Measurements from ENCODE around the gene UGT1A10.

The UGT1A10 gene

DNA sequence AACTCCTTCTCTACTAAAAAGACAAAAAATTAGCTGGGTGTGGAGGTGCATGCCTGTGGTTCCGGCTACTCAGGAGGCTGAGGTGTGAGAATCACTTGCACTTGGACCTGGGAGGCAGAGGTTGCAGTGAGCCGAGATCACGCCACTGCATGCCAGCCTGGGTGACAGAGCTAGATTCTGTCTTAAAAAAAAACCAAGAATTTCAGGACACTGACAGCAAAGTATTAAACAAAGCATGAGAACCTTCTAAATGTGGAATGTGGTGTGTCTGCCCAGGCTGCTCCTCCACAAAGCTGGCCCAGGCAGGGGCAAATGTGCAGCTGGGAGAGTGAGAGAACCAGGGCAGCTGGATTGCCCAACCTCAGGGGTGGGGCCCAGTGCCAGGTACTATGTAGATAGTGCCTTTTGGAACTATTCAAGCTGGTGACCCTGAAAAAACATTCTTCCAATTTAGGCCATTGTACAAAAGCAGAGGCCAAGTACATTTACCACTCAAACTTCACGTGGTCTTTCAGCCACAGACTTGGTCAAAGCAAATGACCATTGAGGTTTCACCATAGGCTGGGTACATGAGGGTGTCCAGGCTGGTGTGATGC is 69.8 kb downstream of the UGT1A10 start:
- Histone ChIP-seq H3K79me2 (ENCODE audit: control insufficient read depth, insufficient read depth, low read length) (no peaks in the 10 kb centered on the region), H3K4me3 (ENCODE audit: low read length) (no peak overlapping the region), H3K27ac (ENCODE audit: low read depth, low read length) (no peak overlapping the region), H2AK5ac (ENCODE audit: low read length) (no peak overlapping the region), H3K27me3 (ENCODE audit: insufficient read depth, low read length, poor library complexity) (no peaks in the 10 kb centered on the region), H2BK5ac (ENCODE audit: low read length) (no peak overlapping the region), H3K18ac (ENCODE audit: low read length) (no peak overlapping the region), H3K79me1 (ENCODE audit: low read length) (no peaks in the 10 kb centered on the region), H2BK120ac (ENCODE audit: low read depth, low read length) (no peak overlapping the region), H4K5ac (ENCODE audit: low read length) (no peak overlapping the region), H4K8ac (ENCODE audit: low read depth, low read length) (no peak overlapping the region), H3K4me2 (ENCODE audit: low read length) (no peak overlapping the region), H2BK15ac (replicated peaks; ENCODE audit: low read depth) (no peak overlapping the region), H3K9ac (ENCODE audit: low read length) (no peak overlapping the region), H3K36me3 (ENCODE audit: control insufficient read depth, insufficient read depth, low read length) (no peaks in the 10 kb centered on the region), H3K23ac (ENCODE audit: low read length) (no peak overlapping the region), H3K56ac (ENCODE audit: low read length) (no peak overlapping the region), H3K4ac (ENCODE audit: low read depth, low read length) (no peak overlapping the region), H3K4me1 (ENCODE audit: control insufficient read depth, low read depth, low read length) (no peaks in the 10 kb centered on the region)
- no peak for DNase-seq
- WGBS (ENCODE audit: extremely low coverage, insufficient coverage, low lambda C conversion rate), result no CpG with 5 or more reads among the region's 4 CpGs

DNA sequence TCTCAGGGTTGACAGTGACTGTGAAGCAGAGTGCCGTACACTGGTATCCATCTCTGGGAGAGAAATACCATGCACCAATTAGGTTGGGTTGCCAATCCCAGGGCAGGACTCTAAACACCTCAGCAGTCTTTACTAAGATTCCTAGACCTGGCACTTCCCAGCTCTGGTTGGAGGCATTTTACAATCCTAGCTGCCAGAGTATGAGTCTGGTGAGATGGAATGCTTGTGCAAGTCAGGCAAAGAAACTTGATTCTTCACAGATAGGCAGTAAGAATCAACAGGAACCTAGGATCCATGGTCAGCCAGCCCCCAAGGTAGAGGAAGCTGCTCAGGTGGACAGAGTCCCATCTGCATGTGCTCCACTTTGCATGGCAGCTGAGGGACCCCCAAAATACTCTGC is 70.5 kb downstream of the UGT1A10 start:
- Histone ChIP-seq H2AK5ac (ENCODE audit: low read length) (no peak overlapping the region), H3K9ac (ENCODE audit: low read length) (no peak overlapping the region), H4K5ac (ENCODE audit: low read length) (no peak overlapping the region), H3K4me2 (ENCODE audit: low read length) (no peak overlapping the region), H4K8ac (ENCODE audit: low read depth, low read length) (no peak overlapping the region), H2BK5ac (ENCODE audit: low read length) (no peak overlapping the region), H2BK120ac (ENCODE audit: low read depth, low read length) (no peak overlapping the region), H3K79me1 (ENCODE audit: low read length) (no peaks in the 10 kb centered on the region), H3K4me1 (ENCODE audit: control insufficient read depth, low read depth, low read length) (no peaks in the 10 kb centered on the region), H3K4me3 (ENCODE audit: low read length) (no peak overlapping the region), H3K56ac (ENCODE audit: low read length) (no peak overlapping the region), H3K27me3 (ENCODE audit: insufficient read depth, low read length, poor library complexity) (no peaks in the 10 kb centered on the region), H3K27ac (ENCODE audit: low read depth, low read length) (no peak overlapping the region), H2BK15ac (replicated peaks; ENCODE audit: low read depth) (no peak overlapping the region), H3K4ac (ENCODE audit: low read depth, low read length) (no peak overlapping the region), H3K79me2 (ENCODE audit: control insufficient read depth, insufficient read depth, low read length) (no peaks in the 10 kb centered on the region), H3K18ac (ENCODE audit: low read length) (no peak overlapping the region), H3K23ac (ENCODE audit: low read length) (no peak overlapping the region), H3K36me3 (ENCODE audit: control insufficient read depth, insufficient read depth, low read length) (no peaks in the 10 kb centered on the region)
- WGBS (ENCODE audit: extremely low coverage, insufficient coverage, low lambda C conversion rate), result no CpG with 5 or more reads among the region's 1 CpG
- DNase-seq, result no peak

DNA sequence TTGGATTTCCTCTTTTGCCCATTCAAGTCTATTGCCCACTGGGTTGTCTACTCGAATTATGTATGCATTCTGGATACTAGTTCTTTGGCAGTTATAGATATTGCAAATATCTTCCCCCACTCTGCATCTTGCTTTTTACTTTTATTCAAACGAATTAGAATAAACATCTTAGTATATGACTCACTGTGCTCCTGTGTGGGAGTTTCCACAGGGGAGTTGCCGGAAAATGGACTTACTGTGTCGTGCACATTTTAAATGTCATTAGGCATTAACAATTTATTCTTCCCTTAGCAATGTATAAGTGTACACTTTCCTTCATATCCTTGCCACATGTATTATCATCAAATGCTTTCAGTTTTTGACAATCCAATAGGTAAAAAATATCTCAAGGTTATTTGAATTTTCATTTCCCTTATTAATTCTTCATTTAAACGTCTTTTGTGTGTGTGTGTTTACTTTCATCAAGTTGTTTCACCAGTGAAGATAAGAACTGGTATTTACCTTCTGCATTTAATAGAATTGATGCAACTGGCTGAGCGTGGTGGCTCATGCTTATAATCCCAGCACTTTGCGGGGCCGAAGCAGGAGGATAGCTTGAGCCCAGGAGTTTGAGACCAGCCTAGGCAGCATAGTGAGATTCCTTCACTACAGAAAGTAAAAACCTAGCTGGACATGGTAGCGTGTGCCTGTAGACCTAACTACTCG is 71.8 kb downstream of the UGT1A10 start:
- no peak for DNase-seq
- Histone ChIP-seq H4K5ac (ENCODE audit: low read length) (no peak overlapping the region), H3K79me2 (ENCODE audit: control insufficient read depth, insufficient read depth, low read length) (no peaks in the 10 kb centered on the region), H3K56ac (ENCODE audit: low read length) (no peak overlapping the region), H3K4me3 (ENCODE audit: low read length) (no peak overlapping the region), H2BK15ac (replicated peaks; ENCODE audit: low read depth) (no peak overlapping the region), H2AK5ac (ENCODE audit: low read length) (no peak overlapping the region), H3K4me1 (ENCODE audit: control insufficient read depth, low read depth, low read length) (no peaks in the 10 kb centered on the region), H2BK5ac (ENCODE audit: low read length) (no peak overlapping the region), H3K36me3 (ENCODE audit: control insufficient read depth, insufficient read depth, low read length) (no peaks in the 10 kb centered on the region), H3K27ac (ENCODE audit: low read depth, low read length) (no peak overlapping the region), H3K4ac (ENCODE audit: low read depth, low read length) (no peak overlapping the region), H3K27me3 (ENCODE audit: insufficient read depth, low read length, poor library complexity) (no peaks in the 10 kb centered on the region), H3K18ac (ENCODE audit: low read length) (no peak overlapping the region), H3K23ac (ENCODE audit: low read length) (no peak overlapping the region), H4K8ac (ENCODE audit: low read depth, low read length) (no peak overlapping the region), H2BK120ac (ENCODE audit: low read depth, low read length) (no peak overlapping the region), H3K79me1 (ENCODE audit: low read length) (no peaks in the 10 kb centered on the region), H3K4me2 (ENCODE audit: low read length) (no peak overlapping the region), H3K9ac (ENCODE audit: low read length) (no peak overlapping the region)
- WGBS (ENCODE audit: extremely low coverage, insufficient coverage, low lambda C conversion rate), result no CpG with 5 or more reads among the region's 10 CpGs

DNA sequence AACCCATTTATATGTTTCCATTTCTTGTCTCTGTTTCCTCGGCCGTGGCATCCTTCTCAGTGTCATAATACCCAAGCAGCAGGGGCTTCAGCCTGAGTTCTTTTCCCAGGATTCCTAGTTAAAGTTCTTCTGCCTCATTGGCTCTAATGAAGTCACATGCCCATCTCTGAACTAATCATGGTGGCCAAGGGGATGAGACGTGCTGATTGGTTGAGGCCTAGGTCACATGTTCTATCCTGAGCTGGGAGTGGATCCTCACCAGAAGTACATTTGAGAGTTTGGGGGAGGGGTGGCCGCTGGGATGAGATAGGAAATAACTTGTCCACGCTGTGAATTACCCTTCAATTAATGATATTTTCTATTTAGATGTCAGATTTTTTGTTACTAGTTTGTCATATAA is 72.7 kb downstream of the UGT1A10 start:
- H3K27me3 ChIP-seq (ENCODE audit: insufficient read depth, low read length, poor library complexity), result no peaks in the 10 kb centered on the region
- no peak overlapping the region for H2BK5ac ChIP-seq (ENCODE audit: low read length)
- H3K23ac ChIP-seq (ENCODE audit: low read length), result no peak overlapping the region
- H2AK5ac ChIP-seq (ENCODE audit: low read length), result no peak overlapping the region
- H3K4ac ChIP-seq (ENCODE audit: low read depth, low read length), result no peak overlapping the region
- no peaks in the 10 kb centered on the region for H3K4me1 ChIP-seq (ENCODE audit: control insufficient read depth, low read depth, low read length)
- H4K5ac ChIP-seq (ENCODE audit: low read length), result no peak overlapping the region
- H3K79me2 ChIP-seq (ENCODE audit: control insufficient read depth, insufficient read depth, low read length), result no peaks in the 10 kb centered on the region
- no peak overlapping the region for H2BK120ac ChIP-seq (ENCODE audit: low read depth, low read length)
- no peak overlapping the region for H3K18ac ChIP-seq (ENCODE audit: low read length)
- no peak overlapping the region for H2BK15ac ChIP-seq (replicated peaks; ENCODE audit: low read depth)
- H3K9ac ChIP-seq (ENCODE audit: low read length), result no peak overlapping the region
- no peaks in the 10 kb centered on the region for H3K79me1 ChIP-seq (ENCODE audit: low read length)
- H3K56ac ChIP-seq (ENCODE audit: low read length), result no peak overlapping the region
- no peak overlapping the region for H3K4me3 ChIP-seq (ENCODE audit: low read length)
- H3K27ac ChIP-seq (ENCODE audit: low read depth, low read length), result no peak overlapping the region
- H4K8ac ChIP-seq (ENCODE audit: low read depth, low read length), result no peak overlapping the region
- peak; percentile 45 for DNase-seq
- WGBS (ENCODE audit: extremely low coverage, insufficient coverage, low lambda C conversion rate), result no CpG with 5 or more reads among the region's 5 CpGs
- H3K36me3 ChIP-seq (ENCODE audit: control insufficient read depth, insufficient read depth, low read length), result no peaks in the 10 kb centered on the region
- H3K4me2 ChIP-seq (ENCODE audit: low read length), result no peak overlapping the region

DNA sequence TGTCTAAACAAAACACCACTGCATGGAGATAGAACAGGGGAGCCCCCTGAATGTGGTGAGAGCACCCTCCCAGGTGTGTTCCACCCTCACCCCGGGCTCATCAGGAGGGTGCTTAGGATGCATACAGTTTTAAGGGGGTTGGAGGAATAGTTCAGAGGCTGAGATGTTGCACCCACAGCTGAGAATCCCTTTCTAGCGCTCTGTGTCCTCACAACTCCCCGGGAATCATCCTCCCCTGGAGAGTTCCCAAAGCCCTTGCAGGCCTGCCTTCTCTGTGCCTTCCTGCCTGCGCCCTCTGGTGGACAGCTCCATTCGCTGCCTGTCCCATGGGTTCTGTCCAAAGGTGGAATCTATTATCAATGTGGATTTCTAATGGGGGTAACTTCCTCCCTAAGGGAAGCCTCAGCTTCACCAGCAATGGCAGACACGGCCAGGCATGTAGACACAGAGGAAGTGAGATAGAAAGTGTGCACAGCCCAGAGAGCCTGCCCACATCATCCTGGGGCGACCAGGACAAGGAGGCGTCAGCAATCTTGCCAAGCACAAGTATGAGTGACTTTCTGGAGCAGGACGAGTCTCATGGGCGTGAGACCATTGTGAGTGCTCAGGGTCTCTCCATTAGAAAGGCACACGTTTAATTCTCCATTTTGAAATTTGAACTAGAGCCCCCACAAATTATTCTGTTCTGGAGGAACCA is 75.2 kb downstream of the UGT1A10 start:
- no peak overlapping the region for H3K4me2 ChIP-seq (ENCODE audit: low read length)
- H3K27ac ChIP-seq (ENCODE audit: low read depth, low read length), result no peak overlapping the region
- H4K8ac ChIP-seq (ENCODE audit: low read depth, low read length), result no peak overlapping the region
- H2BK15ac ChIP-seq (replicated peaks; ENCODE audit: low read depth), result no peak overlapping the region
- no peak overlapping the region for H3K23ac ChIP-seq (ENCODE audit: low read length)
- H4K5ac ChIP-seq (ENCODE audit: low read length), result no peak overlapping the region
- no peak overlapping the region for H2BK120ac ChIP-seq (ENCODE audit: low read depth, low read length)
- no peak overlapping the region for H2AK5ac ChIP-seq (ENCODE audit: low read length)
- DNase-seq, result peak; percentile 81
- H3K56ac ChIP-seq (ENCODE audit: low read length), result peak overlapping the region; percentile 26
- no peak overlapping the region for H2BK5ac ChIP-seq (ENCODE audit: low read length)
- no peaks in the 10 kb centered on the region for H3K4me1 ChIP-seq (ENCODE audit: control insufficient read depth, low read depth, low read length)
- H3K79me1 ChIP-seq (ENCODE audit: low read length), result no peaks in the 10 kb centered on the region
- no peak overlapping the region for H3K4ac ChIP-seq (ENCODE audit: low read depth, low read length)
- H3K9ac ChIP-seq (ENCODE audit: low read length), result no peak overlapping the region
- no peaks in the 10 kb centered on the region for H3K79me2 ChIP-seq (ENCODE audit: control insufficient read depth, insufficient read depth, low read length)
- no peak overlapping the region for H3K4me3 ChIP-seq (ENCODE audit: low read length)
- WGBS (ENCODE audit: extremely low coverage, insufficient coverage, low lambda C conversion rate), result no CpG with 5 or more reads among the region's 11 CpGs
- H3K27me3 ChIP-seq (ENCODE audit: insufficient read depth, low read length, poor library complexity), result no peaks in the 10 kb centered on the region
- no peaks in the 10 kb centered on the region for H3K36me3 ChIP-seq (ENCODE audit: control insufficient read depth, insufficient read depth, low read length)
- no peak overlapping the region for H3K18ac ChIP-seq (ENCODE audit: low read length)
